Tibial artery (tissue), 4 donors: ENCODE measurements around the gene VASH2.
"Not testable (repeated sequence)": the region's sequence is repeated elsewhere in the genome, so short reads cannot be mapped to it uniquely, and the experiment has no call there.

Experiments
- DNase-seq, 2 donors: peaks; one replicate each; pipeline ENCODE4 v3.0.0-alpha.2; 2019
- H3K27ac ChIP-seq, 2 donors: fragments of 200-600 bp; sonication (generic) in 1 of 2; 1 replicate in 1 of 2; 2 replicates in 1 of 2; pipeline ENCODE4 v1.5.1; 2018 to 2019; ENCODE audit warnings: mild to moderate bottlenecking in 1 of 2
- H3K27me3 ChIP-seq, 2 donors: fragments of 200-600 bp; sonication (generic) in 1 of 2; one replicate each; pipeline versions ENCODE4 v1.5.1 to v1.6.0; 2016 to 2019
- H3K36me3 ChIP-seq, 3 donors: fragments of 200-600 bp; sonication (generic) in 2 of 3; one replicate each; pipeline ENCODE4 v1.5.1; 2016 to 2019; ENCODE audit warnings: mild to moderate bottlenecking in 2 of 3
- H3K4me1 ChIP-seq, 4 donors: fragments of 200-600 bp; sonication (generic) in 2 of 4; 1 replicate in 3 of 4; 2 replicates in 1 of 4; pipeline ENCODE4 v1.5.1; 2016 to 2019
- H3K4me3 ChIP-seq, 2 donors: fragments of 200-600 bp; sonication (generic) in 1 of 2; 1 replicate in 1 of 2; 2 replicates in 1 of 2; pipeline ENCODE4 v1.5.1; 2018 to 2019; ENCODE audit warnings: mild to moderate bottlenecking in 2 of 2
- H3K9me3 ChIP-seq, 3 donors: fragments of 200-600 bp; sonication (generic) in 1 of 3; one replicate each; pipeline ENCODE4 v1.5.1; 2016 to 2019
- intact Hi-C: fragments of 100-400 bp; cut with DNase I; formaldehyde crosslinking; loops from one replicate; pipeline ENCODE4 v1.15.0; 2023; ENCODE audit warnings: low total_unique reads
- TF ChIP-seq, protein P1 (sequence below), 2 experiments: fragments of 200-600 bp in 1 of 2; fragments of 450-650 bp in 1 of 2; IDR thresholded peaks; one replicate each; pipeline ENCODE4 v1.5.1; 2017 to 2019; ENCODE audit warnings: antibody characterized with exemption in 2 of 2, mild to moderate bottlenecking in 1 of 2, moderate library complexity in 1 of 2

Gene VASH2

DNA sequence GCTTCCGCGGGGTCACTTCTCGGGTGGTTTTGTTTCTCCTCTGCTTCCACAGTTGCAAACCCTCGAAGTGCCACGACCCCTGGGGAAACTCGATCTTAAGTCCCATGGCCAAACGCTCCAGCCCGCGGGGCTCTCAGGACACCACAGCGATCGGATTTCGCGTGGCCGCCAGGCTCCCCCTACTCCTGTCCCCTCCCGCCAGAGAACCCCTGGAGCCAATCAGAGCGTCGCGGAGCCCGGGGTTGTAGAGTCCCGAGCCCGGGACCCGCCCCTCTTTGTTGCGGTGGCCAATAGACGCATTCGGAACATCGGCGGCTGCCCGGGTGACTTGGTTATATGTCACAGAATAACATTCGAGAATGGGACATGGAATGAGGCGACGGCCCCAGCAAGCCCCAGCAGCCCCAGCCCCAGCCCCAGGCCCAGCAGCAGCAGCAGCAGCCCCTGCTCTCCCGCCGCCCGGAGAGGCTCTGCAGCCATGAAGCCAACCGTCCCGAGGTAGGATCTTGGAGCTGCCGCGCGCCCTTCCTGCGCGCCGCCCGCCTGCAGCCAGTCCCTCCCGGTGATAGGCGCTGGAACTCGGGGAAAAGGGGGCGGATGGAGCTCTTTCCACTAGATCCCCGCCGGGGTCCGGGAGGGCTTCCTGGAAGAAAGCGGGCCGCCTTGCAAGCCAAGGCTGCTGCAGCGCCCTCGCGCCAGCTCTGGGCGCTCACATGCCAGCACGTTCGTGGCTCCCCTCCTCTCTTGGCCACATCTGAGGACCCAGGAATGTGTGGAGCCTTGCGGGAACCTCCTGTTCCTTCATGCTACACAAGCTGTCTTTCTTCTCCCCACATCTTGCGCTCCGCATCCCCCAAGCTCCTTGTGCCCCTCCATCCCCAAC lies at the start of gene VASH2:
VASH2 (plus strand) TSS at position 299 of the 883 bp plus-strand sequence. CDS start 1,002 bp downstream, outside the sequence.
- Histone ChIP-seq H3K27ac (no peak within 1 kb of the TSS), H3K4me1 (peaks cover 0 to 20% (median 11%) of the 10 kb centered on the region in 4 donors), H3K9me3 (no peaks in the 10 kb centered on the region), H3K4me3 (peak within 1 kb of the TSS; percentile 45 to 61), H3K36me3 (no peaks in the 10 kb centered on the region), H3K27me3 (peaks cover 0 to 15% of the 10 kb centered on the region in 2 donors)
- intact Hi-C loops = no loop called here
- TF ChIP-seq, protein P1, sequence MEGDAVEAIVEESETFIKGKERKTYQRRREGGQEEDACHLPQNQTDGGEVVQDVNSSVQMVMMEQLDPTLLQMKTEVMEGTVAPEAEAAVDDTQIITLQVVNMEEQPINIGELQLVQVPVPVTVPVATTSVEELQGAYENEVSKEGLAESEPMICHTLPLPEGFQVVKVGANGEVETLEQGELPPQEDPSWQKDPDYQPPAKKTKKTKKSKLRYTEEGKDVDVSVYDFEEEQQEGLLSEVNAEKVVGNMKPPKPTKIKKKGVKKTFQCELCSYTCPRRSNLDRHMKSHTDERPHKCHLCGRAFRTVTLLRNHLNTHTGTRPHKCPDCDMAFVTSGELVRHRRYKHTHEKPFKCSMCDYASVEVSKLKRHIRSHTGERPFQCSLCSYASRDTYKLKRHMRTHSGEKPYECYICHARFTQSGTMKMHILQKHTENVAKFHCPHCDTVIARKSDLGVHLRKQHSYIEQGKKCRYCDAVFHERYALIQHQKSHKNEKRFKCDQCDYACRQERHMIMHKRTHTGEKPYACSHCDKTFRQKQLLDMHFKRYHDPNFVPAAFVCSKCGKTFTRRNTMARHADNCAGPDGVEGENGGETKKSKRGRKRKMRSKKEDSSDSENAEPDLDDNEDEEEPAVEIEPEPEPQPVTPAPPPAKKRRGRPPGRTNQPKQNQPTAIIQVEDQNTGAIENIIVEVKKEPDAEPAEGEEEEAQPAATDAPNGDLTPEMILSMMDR (IDR thresholded peaks at IDR 0.05) = no peak
- DNase-seq = peak; percentile 79 to 90

DNA sequence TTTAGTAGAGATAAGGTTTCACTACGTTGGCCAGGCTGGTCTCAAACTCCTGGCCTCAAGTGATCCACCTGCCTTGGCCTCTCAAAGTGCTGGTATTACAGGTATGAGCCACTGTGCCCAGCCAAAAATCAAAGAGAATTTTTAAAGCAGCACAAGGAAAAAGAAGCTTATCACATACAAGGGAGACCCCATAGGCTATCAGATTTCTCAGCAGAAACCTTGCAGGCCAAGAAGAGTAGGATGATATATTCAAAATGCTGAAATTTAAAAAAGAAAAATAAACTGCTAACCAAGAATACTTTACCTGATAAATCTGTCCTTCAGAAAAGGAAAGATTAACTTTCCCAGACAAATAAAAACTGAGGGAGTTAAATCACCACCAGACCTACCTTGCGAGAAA lies 49.1 kb upstream of the VASH2 start:
- Histone ChIP-seq H3K9me3 (peaks cover 4 to 34% (median 30%) of the 10 kb centered on the region in 3 donors), H3K4me1 (no peaks in the 10 kb centered on the region), H3K36me3 (peaks cover 32 to 39% (median 36%) of the 10 kb centered on the region in 3 donors), H3K4me3 (no peak overlapping the region), H3K27ac (no peak overlapping the region), H3K27me3 (no peaks in the 10 kb centered on the region)
- TF ChIP-seq, protein P1 (IDR thresholded peaks at IDR 0.05) = no peak
- intact Hi-C loops = no loop called here
- DNase-seq = no peak

GRCh38 chr1:212902054-212902453 lies 48.3 kb upstream of the VASH2 start:
- Histone ChIP-seq H3K27me3 (no peaks in the 10 kb centered on the region), H3K4me3 (no peak overlapping the region), H3K27ac (no peak overlapping the region), H3K36me3 (peaks cover 29 to 32% (median 30%) of the 10 kb centered on the region in 3 donors), H3K4me1 (no peaks in the 10 kb centered on the region), H3K9me3 (peaks cover 4 to 34% (median 30%) of the 10 kb centered on the region in 3 donors)
- intact Hi-C loops = no loop called here
- TF ChIP-seq, protein P1 (IDR thresholded peaks at IDR 0.05) = no peak
- no peak for DNase-seq

DNA sequence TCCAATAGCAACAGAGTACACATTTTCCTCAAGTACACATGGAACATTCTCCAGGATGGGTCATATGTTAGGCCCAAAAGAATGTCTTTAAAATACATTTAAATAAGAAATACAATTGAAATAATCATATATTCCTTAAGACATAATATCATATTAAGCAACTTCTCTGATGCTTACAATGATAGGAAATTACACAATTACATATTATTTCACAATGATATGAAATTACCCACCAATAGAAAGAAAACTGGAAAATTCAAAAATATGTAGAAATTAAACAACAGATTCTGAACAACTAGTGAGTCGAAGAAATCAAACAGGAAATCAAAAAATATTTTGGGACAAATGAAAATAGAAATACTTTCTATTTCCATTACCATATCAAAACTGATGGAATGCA lies 46.7 kb upstream of the VASH2 start:
- Histone ChIP-seq H3K4me3 (no peak overlapping the region), H3K4me1 (no peaks in the 10 kb centered on the region), H3K36me3 (peaks cover 13 to 16% (median 15%) of the 10 kb centered on the region in 3 donors), H3K9me3 (peaks cover 4 to 30% (median 27%) of the 10 kb centered on the region in 3 donors), H3K27ac (no peak overlapping the region), H3K27me3 (no peaks in the 10 kb centered on the region)
- DNase-seq = no peak
- TF ChIP-seq, protein P1 (IDR thresholded peaks at IDR 0.05) = no peak
- intact Hi-C loops = no loop called here

GRCh38 chr1:212908071-212908470 lies 42.3 kb upstream of the VASH2 start:
- intact Hi-C loops, H3K4me1 ChIP-seq, H3K9me3 ChIP-seq, DNase-seq, H3K4me3 ChIP-seq, H3K27me3 ChIP-seq, H3K36me3 ChIP-seq, H3K27ac ChIP-seq: not testable (repeated sequence)

DNA sequence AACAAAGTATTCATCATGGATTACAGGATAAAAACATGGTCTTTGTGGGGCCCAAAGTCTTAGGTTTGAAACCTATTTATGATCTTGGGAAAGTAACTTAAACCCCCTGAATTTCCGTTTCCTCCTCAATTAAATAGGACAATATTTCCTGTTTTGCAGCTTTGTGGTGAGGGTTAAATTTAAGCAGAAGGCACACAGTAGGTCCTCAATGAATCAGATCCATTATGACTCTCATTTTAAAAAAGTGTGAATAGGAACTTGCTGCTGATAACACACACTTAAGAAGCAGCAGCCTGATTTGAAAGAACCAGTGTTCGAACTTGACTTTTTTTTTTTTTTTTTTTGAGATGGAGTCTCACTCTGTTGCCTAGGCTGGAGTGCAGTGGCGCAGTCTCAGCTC lies 41.4 kb upstream of the VASH2 start:
- no peak for DNase-seq
- H3K4me1 ChIP-seq = no peaks in the 10 kb centered on the region
- no peak overlapping the region for H3K4me3 ChIP-seq
- no peak overlapping the region for H3K27ac ChIP-seq
- TF ChIP-seq, protein P1 (IDR thresholded peaks at IDR 0.05) = no peak
- H3K27me3 ChIP-seq = no peaks in the 10 kb centered on the region
- no peaks in the 10 kb centered on the region for H3K36me3 ChIP-seq
- H3K9me3 ChIP-seq = no peaks in the 10 kb centered on the region
- intact Hi-C loops = no loop called here
